ENCODE data around the gene LSM11.

DNA sequence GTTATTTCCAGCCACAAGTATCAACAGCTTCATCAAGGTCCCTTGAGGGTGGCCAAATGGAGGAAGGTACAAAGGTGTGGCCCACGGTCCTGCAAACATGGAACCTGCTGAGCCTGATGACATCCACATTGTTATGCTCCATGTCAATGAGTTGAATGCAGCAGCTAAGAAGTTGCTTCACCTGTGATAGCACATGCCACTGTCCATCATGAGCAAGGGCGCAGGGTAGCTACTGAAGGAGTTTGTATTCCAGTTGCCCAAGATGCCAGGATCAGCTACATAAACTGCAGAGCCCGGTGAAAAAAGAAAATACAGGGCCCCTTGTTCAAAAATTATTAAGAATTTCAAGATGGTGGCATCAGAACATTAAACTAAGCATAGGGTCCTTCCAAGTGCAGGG, 24.2 kb downstream of the LSM11 start:
- TF ChIP-seq, protein P1, sequence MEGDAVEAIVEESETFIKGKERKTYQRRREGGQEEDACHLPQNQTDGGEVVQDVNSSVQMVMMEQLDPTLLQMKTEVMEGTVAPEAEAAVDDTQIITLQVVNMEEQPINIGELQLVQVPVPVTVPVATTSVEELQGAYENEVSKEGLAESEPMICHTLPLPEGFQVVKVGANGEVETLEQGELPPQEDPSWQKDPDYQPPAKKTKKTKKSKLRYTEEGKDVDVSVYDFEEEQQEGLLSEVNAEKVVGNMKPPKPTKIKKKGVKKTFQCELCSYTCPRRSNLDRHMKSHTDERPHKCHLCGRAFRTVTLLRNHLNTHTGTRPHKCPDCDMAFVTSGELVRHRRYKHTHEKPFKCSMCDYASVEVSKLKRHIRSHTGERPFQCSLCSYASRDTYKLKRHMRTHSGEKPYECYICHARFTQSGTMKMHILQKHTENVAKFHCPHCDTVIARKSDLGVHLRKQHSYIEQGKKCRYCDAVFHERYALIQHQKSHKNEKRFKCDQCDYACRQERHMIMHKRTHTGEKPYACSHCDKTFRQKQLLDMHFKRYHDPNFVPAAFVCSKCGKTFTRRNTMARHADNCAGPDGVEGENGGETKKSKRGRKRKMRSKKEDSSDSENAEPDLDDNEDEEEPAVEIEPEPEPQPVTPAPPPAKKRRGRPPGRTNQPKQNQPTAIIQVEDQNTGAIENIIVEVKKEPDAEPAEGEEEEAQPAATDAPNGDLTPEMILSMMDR (IDR thresholded peaks at IDR 0.05; ENCODE audit: low read length), result no peak
- no peak for TF ChIP-seq EZH2phosphoT487 (IDR thresholded peaks at IDR 0.05; ENCODE audit: low read length)
